ENCODE measurements around the gene GBP2.

GRCh38 chr1:89069951-89070350 lies 56.0 kb downstream of the GBP2 start:
- TF ChIP-seq ZBTB7A (tag by site-specific recombination; IDR thresholded peaks at IDR 0.05; ENCODE audit: low read depth) (no peak), ZNF768 (tag by site-specific recombination; IDR thresholded peaks at IDR 0.05) (no peak), ZNF239 (tag by site-specific recombination; IDR thresholded peaks at IDR 0.05) (no peak)
